NCI-H1048 (cell line): ENCODE data around the gene KRTAP10-10.
"Not testable (repeated sequence)": the region's sequence is repeated elsewhere in the genome, so short reads cannot be mapped to it uniquely, and the experiment has no call there.

Experiments used
- DNase-seq: peaks from one replicate; lab custom pipeline; 2025; lab: John Stamatoyannopoulos, UW

KRTAP10-10 gene

DNA sequence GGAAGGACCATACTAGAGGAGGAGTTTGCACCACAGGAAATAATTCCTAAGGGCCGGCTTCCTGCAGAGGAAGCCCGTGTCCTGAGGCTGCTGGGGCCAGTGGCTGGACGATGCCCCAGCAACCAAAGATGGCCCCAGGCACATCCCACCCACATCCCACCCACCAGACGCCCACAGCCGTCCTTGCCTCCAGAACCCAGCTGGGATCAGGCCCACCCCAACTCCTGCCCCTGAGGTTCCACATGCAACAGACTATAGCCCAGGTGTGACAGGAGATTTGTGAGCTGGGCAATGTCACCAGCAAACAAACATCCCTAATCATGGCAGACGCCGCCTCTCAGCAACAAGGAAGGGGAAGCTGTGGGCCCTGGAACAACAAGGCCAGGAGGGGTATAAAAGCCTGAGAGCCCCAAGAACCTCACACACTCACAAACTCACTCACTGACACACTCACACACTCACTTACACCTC, 10.4 kb upstream of the KRTAP10-10 start, which contains the start of gene KRTAP10-9:
KRTAP10-9 (plus strand) TSS at position 421 of the 471 bp plus-strand sequence. CDS start 79 bp downstream, outside the sequence.
- DNase-seq: no peak

DNA sequence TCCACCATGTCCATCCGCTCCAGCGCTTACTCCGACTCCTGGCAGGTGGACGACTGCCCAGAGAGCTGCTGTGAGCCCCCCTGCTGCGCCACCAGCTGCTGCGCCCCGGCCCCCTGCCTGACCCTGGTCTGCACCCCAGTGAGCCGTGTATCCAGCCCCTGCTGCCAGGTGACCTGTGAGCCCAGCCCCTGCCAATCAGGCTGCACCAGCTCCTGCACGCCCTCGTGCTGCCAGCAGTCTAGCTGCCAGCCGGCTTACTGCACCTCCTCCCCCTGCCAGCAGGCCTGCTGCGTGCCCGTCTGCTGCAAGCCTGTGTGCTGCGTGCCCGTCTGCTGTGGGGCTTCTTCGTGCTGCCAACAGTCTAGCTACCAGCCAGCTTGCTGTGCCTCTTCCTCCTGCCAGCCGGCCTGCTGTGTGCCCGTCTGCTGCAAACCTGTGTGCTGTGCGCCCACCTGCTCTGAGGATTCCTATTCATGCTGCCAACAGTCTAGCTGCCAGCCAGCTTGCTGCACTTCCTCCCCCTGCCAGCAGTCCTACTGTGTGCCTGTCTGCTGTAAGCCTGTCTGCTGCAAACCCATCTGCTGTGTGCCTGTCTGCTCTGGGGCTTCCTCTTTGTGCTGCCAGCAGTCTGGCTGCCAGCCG, 9.9 kb upstream of the KRTAP10-10 start:
- not testable (repeated sequence) for DNase-seq

- DNase-seq: not testable (repeated sequence)
Observed at GRCh38 chr21:44627831-44628233, 9.3 kb upstream of the KRTAP10-10 start.

GRCh38 chr21:44628707-44629391, 8.3 kb upstream of the KRTAP10-10 start:
- DNase-seq: no peak

DNA sequence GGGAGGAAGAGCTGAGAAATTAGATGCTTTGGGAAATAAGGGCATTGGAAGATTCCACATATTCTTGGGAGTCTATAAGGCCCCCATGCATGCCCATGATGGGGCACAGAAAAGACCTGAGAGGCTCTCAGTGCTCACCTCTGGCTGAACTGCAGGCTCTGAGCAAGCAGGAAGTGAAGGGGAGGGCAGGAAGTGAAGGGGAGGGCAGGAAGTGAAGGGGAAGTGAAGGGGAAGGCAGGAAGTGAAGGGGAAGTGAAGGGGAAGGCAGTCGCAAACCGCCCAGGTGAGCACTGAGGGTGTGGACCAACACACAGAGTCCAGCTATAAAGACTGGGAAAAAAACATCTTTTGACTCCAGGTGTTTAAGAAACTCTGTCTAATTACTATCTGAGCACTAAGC, 6.7 kb upstream of the KRTAP10-10 start:
- DNase-seq: no peak

- DNase-seq: no peak
Observed at GRCh38 chr21:44632067-44632466, 5.1 kb upstream of the KRTAP10-10 start.

DNA sequence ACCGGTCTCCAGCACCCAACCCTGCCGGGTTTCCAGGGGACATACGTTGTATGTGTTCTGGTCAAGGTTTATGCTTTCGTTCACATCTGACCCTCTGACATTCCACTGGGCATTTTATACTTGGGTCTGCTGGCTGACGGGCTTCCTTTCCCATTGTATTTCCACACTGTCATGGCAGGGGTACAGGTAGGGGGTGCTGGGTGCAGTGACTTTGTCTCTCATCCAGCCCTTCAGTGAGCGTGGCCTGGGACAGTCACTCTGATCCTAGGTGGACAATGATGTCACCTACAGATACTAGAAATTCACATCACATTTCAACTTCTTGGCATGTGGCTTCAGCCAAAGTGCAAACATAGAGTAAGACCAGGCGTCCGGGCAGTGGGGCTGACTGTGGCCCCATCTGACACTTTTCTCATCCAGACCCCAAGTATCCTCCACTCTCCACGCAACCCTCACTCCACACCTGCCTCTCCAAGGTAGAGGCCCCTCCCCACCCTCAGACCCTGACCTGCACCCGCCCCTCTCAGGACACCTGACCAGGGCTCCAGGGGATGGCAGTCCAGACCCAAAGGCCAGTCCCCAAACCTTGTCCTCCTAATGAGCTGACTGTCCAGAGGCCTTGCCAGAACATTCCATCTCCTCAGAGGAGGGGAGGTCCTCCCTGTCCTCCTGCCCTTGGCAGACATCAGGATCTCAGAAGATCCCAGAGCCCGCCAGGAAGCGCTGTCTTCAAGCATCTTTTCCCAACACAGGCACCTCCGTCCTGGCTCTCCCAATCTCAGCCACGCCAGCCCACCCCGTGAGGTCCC, 743 bp upstream of the KRTAP10-10 start:
- no peak for DNase-seq

GRCh38 chr21:44637851-44638348, 744 bp downstream of the KRTAP10-10 start:
- DNase-seq: not testable (repeated sequence)

- DNase-seq: not testable (repeated sequence)
Observed at GRCh38 chr21:44638506-44639330, 1.6 kb downstream of the KRTAP10-10 start.

DNA sequence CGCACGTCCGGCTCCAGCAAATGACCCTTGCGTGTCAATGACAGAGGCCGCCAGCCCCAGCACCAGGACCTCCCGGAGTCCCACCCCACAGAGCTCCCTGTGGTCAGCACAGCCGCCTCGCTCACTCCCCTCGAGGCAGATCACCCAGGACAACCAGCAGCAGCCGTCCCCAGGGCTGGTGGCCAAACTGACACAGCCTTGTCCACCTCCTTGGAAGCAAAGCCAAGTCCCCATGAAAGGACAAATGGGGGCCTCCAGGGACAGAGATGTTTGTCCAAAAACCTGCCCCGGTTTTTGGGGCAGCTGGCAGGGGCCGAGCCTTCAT, 2.1 kb downstream of the KRTAP10-10 start:
- no peak for DNase-seq

GRCh38 chr21:44640761-44641160, 3.6 kb downstream of the KRTAP10-10 start:
- no peak for DNase-seq

GRCh38 chr21:44643741-44644310, 6.7 kb downstream of the KRTAP10-10 start:
- DNase-seq: no peak

- no peak for DNase-seq
Observed at GRCh38 chr21:44644878-44645277, 7.7 kb downstream of the KRTAP10-10 start.

DNA sequence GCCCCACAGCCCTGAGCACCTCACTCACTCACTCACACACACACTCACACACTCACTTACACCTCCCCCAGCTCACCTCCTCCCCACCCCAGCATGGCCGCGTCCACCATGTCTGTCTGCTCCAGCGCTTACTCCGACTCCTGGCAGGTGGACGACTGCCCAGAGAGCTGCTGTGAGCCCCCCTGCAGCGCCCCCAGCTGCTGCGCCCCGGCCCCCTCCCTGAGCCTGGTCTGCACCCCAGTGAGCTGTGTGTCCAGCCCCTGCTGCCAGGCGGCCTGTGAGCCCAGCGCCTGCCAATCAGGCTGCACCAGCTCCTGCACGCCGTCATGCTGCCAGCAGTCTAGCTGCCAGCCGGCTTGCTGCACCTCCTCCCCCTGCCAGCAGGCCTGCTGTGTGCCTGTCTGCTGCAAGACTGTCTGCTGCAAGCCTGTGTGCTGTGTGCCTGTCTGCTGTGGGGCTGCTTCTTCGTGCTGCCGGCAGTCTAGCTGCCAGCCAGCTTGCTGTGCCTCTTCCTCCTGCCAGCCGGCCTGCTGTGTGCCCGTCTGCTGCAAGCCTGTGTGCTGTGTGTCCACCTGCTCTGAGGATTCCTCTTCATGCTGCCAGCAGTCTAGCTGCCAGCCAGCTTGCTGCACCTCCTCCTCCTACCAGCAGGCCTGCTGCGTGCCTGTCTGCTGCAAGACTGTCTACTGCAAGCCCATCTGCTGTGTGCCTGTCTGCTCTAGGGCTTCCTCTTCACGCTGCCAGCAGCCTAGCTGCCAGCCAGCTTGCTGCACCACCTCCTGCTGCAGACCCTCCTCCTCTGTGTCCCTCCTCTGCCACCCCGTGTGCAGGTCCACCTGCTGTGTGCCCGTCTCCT, 9.4 kb downstream of the KRTAP10-10 start, which contains the start of gene KRTAP10-11:
KRTAP10-11 (plus strand) TSS at position 49 of the 856 bp plus-strand sequence; CDS start at position 94, 45 bp downstream.
- not testable (repeated sequence) for DNase-seq

DNA sequence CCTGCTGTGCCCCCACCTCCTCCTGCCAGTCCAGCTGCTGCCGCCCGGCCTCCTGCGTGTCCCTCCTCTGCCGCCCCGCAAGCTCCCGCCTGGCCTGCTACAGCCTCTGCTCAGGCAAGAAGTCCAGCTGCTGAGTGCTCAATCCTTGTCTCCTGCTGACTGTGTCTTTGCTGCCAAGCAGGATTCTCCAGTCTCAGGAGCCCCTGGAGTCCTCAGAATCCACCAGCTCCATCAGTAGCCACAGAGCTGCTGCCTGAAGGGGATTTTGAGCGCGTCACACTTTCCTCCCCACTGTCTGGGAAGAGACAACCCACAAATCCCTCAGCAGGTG, 10.0 kb downstream of the KRTAP10-10 start:
- DNase-seq: no peak

DNA sequence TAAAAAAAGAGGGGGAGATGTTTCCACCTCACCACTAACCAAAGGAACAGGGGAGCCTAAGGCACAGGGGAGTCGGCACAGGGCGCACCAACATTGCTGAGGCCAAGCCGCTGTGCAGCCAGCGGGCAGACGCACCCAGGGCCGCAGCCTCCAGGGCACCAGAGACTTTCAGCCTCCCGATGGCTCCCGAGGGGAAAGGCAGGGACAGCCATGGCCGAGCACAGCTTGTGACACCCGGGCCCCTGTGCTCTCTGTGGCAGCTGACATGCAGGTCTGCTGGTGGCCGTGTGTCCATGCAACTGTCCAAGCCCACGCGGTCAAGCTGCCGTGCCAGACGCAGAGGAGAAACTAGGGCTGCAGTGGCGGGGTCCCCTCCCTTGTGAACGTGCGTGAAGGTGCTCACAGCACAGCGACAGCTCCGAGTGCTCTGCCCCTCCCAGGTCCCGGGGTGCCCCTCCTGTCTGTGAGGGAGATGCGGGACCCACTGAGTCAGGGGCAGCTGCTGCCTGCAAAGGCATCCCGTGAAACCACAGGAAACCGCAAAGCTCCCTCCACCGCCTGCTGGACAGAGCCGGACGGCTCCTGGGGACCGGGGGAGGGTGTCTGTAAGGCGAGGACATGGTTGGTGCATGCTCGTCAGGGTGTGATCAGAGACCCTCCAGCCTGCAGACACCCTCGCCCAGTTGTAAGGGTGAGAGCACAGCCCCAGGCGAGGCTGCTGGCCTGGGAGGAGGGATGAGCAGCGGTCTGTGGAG, 11.6 kb downstream of the KRTAP10-10 start:
- DNase-seq: no peak

- DNase-seq: no peak
Observed at GRCh38 chr21:44649521-44650100, 12.5 kb downstream of the KRTAP10-10 start.

DNA sequence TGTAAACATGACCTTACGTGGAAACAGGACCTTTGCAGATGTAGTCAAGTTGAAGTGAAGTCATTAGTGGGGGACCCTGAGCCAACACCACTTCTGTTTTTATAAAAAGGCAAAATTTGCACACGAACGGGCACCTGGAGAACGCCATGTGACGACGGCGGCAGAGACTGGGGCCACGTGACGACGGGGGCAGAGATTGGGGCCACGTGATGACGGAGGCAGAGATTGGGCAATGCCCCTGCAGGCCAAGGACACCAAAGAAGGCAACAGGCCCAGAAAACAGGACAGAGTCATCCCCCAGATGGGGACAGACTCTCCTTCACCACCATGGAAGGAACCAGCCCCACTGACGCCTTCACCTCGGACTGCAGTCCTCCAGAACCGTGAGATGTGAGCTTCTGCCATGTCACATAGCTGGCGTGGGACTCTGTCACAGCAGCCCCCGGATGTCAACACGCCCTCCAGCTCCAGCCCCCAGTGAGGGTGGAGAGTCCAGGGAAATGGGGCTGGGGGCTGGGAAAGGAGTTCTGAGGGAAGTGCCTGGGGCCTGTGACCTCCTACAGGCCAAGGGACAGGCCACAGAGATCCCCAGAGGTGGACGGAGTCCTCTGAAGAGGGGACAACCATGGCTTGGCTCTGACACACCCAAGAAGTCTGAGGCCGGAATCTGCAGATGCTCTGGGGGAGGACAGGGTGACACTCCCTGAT, 13.3 kb downstream of the KRTAP10-10 start:
- DNase-seq: no peak
